Kidney (tissue), 22 donors: Measurements from ENCODE around the gene CTCFL. TPM values are rescaled to one million over a fixed set of nuclear protein-coding genes. Genes with fewer than 3 reads are reported as not detected.

Experiments used
- DNase-seq, 5 donors: peaks; one replicate each; pipeline ENCODE4 v3.0.0-alpha.2; 2013 to 2020
- FAIRE-seq: peaks from 2 replicates; lab custom pipeline; 2012; peaks lifted over from hg19 to GRCh38; lab: Jason Lieb, UNC
- H3K27ac ChIP-seq, 2 donors: one replicate each; pipeline ENCODE4 v1.7.0; 2013; ENCODE audit warnings: low read depth in 2 of 2, low read length in 2 of 2, inconsistent platforms in 1 of 2
- H3K27me3 ChIP-seq: one replicate; pipeline ENCODE4 v1.7.1; 2013; ENCODE audit warnings: low read length, inconsistent platforms; ENCODE audit not compliant: control insufficient read depth, insufficient read depth
- H3K36me3 ChIP-seq, 3 donors: one replicate each; pipeline versions ENCODE4 v1.7.0 to v1.7.1; 2013; ENCODE audit warnings: low read length in 3 of 3, control low read depth in 1 of 3, inconsistent platforms in 1 of 3; ENCODE audit not compliant: insufficient read depth in 3 of 3, control insufficient read depth in 2 of 3
- H3K4me1 ChIP-seq, 3 donors: one replicate each; pipeline versions ENCODE4 v1.7.0 to v1.7.1; 2013; ENCODE audit warnings: low read length in 3 of 3, inconsistent platforms in 1 of 3, low read depth in 1 of 3; ENCODE audit not compliant: control insufficient read depth in 2 of 3, insufficient read depth in 2 of 3
- H3K4me3 ChIP-seq, 3 donors: one replicate each; pipeline versions ENCODE4 v1.7.0 to v1.8.1; 2013; ENCODE audit warnings: low read length in 3 of 3, control low read depth in 1 of 3, inconsistent platforms in 1 of 3
- H3K9ac ChIP-seq, 3 donors: one replicate each; pipeline versions ENCODE4 v1.7.0 to v1.7.1; 2013; ENCODE audit warnings: low read length in 3 of 3, control low read depth in 1 of 3, inconsistent platforms in 1 of 3
- H3K9me3 ChIP-seq, 3 donors: one replicate each; pipeline versions ENCODE4 v1.7.0 to v1.7.1; 2013; ENCODE audit warnings: low read length in 3 of 3, control low read depth in 1 of 3, inconsistent platforms in 1 of 3; ENCODE audit not compliant: control insufficient read depth in 2 of 3, insufficient read depth in 1 of 3
- intact Hi-C: fragments of 100-400 bp; cut with DNase I; formaldehyde crosslinking; loops from one replicate; pipeline ENCODE4 v1.11.1; 2022
- long read RNA-seq, 10 donors: library from polyadenylated mRNA in 1 of 10; unstranded in 1 of 10; transcript quantifications; one replicate each; pipeline ENCODE4 v2.0.0 and lab custom pipeline, GENCODE V29; 2021 to 2026
- polyA plus RNA-seq: library from polyadenylated mRNA; stranded (reverse); fragments of 350-450 nt; fragmentation: Illumina TruSeq; extraction: RNeasy Lipid Tissue Mini Kit (QIAGEN cat#74804); gene quantifications from one replicate; pipeline ENCODE4 v1.2.3, GENCODE V29; 2014; ENCODE audit warnings: low read depth, low replicate concordance; ENCODE audit not compliant: insufficient read depth
- total RNA-seq: library from RNA; stranded (reverse); fragmentation: NEBNext Ultra II Directional; extraction: Animal tissue kit (Norgen Biotek cat#: 25700); gene quantifications from one replicate; pipeline ENCODE4 v1.2.1, GENCODE V29; 2021
- TF ChIP-seq, protein P1 (sequence below): IDR thresholded peaks from 3 replicates; pipeline ENCODE4 v1.5.1; 2012; ENCODE audit warnings: mild to moderate bottlenecking, moderate library complexity, borderline replicate concordance; ENCODE audit not compliant: insufficient read depth; ENCODE audit errors: extremely low read depth
- donor health status: control.
- donor health status: control.
- donor health status: control.
- donor health status: control.
- donor health status: control.
- donor health status: DM: yes; HTN: yes; CAD: no.
- donor health status: Normal renal cell carcinoma (clear cell type).

CTCFL gene, protein sequence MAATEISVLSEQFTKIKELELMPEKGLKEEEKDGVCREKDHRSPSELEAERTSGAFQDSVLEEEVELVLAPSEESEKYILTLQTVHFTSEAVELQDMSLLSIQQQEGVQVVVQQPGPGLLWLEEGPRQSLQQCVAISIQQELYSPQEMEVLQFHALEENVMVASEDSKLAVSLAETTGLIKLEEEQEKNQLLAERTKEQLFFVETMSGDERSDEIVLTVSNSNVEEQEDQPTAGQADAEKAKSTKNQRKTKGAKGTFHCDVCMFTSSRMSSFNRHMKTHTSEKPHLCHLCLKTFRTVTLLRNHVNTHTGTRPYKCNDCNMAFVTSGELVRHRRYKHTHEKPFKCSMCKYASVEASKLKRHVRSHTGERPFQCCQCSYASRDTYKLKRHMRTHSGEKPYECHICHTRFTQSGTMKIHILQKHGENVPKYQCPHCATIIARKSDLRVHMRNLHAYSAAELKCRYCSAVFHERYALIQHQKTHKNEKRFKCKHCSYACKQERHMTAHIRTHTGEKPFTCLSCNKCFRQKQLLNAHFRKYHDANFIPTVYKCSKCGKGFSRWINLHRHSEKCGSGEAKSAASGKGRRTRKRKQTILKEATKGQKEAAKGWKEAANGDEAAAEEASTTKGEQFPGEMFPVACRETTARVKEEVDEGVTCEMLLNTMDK
- not detected for total RNA-seq
- polyA plus RNA-seq, result not detected
- long read RNA-seq, donor 1, result 0 reads
- long read RNA-seq, donor 2, result 0 reads
- long read RNA-seq, donor 3, result 0 reads
- long read RNA-seq, donor 4, result 0 reads
- long read RNA-seq, donor 5, result 0 reads
- long read RNA-seq, donor 6, result 0 reads
- long read RNA-seq, donor 7, result 0 reads
- long read RNA-seq, donor 8, result 0 reads
- long read RNA-seq, donor 9, result 0 reads
- long read RNA-seq, donor 10, result 0 reads

GRCh38 chr20:57524511-57525176, at the start of gene CTCFL:
TSS of gene CTCFL (minus strand) at chr20:57525140. CDS start at chr20:57524205, 935 bp downstream.
- TF ChIP-seq, protein P1, sequence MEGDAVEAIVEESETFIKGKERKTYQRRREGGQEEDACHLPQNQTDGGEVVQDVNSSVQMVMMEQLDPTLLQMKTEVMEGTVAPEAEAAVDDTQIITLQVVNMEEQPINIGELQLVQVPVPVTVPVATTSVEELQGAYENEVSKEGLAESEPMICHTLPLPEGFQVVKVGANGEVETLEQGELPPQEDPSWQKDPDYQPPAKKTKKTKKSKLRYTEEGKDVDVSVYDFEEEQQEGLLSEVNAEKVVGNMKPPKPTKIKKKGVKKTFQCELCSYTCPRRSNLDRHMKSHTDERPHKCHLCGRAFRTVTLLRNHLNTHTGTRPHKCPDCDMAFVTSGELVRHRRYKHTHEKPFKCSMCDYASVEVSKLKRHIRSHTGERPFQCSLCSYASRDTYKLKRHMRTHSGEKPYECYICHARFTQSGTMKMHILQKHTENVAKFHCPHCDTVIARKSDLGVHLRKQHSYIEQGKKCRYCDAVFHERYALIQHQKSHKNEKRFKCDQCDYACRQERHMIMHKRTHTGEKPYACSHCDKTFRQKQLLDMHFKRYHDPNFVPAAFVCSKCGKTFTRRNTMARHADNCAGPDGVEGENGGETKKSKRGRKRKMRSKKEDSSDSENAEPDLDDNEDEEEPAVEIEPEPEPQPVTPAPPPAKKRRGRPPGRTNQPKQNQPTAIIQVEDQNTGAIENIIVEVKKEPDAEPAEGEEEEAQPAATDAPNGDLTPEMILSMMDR, result no peak
- Histone ChIP-seq H3K27me3 (no peaks in the 10 kb centered on the region), H3K4me3 (no peak within 1 kb of the TSS), H3K9me3 (no peaks in the 10 kb centered on the region), H3K9ac (no peak within 1 kb of the TSS), H3K4me1 (peaks cover 0 to 2% (median 0%) of the 10 kb centered on the region in 3 donors), H3K36me3 (no peaks in the 10 kb centered on the region), H3K27ac (no peak within 1 kb of the TSS)
- intact Hi-C loops, result no loop called here
- no peak for FAIRE-seq
- peak in 1 of 5 donors; percentile 68 for DNase-seq

- Histone ChIP-seq H3K4me3 (no peak overlapping the region), H3K9me3 (no peaks in the 10 kb centered on the region), H3K9ac (no peak overlapping the region), H3K27ac (no peak overlapping the region), H3K4me1 (peaks cover 9 to 16% (median 12%) of the 10 kb centered on the region in 3 donors), H3K36me3 (no peaks in the 10 kb centered on the region), H3K27me3 (no peaks in the 10 kb centered on the region)
- TF ChIP-seq, protein P1, result no peak
- no peak for FAIRE-seq
- intact Hi-C loops, result no loop called here
- no peak for DNase-seq
Observed at GRCh38 chr20:57573894-57574293, 49.0 kb upstream of the CTCFL start.

GRCh38 chr20:57573242-57573641, 48.3 kb upstream of the CTCFL start:
- no peaks in the 10 kb centered on the region for H3K36me3 ChIP-seq
- intact Hi-C loops, result no loop called here
- H3K27me3 ChIP-seq, result no peaks in the 10 kb centered on the region
- H3K27ac ChIP-seq, result no peak overlapping the region
- H3K9ac ChIP-seq, result no peak overlapping the region
- no peak for FAIRE-seq
- H3K4me1 ChIP-seq, result peaks cover 9 to 15% (median 12%) of the 10 kb centered on the region in 3 donors
- no peaks in the 10 kb centered on the region for H3K9me3 ChIP-seq
- DNase-seq, result peak in 2 of 5 donors; percentile 64 to 72
- TF ChIP-seq, protein P1, result no peak
- H3K4me3 ChIP-seq, result no peak overlapping the region
